BJ (cell line): ENCODE results near the gene CEP85. TPM values are rescaled to one million over a fixed set of nuclear protein-coding genes. Genes with fewer than 3 reads are reported as not detected.
A peak's percentile ranks its signal among the peaks of the same experiment; 100 is the strongest.

Source experiments
- CTCF ChIA-PET: fragments of 350-600 bp; formaldehyde crosslinking; extraction: SDS; loops from one replicate; lab custom pipeline; 2021; ENCODE audit warnings: antibody characterized with exemption, inconsistent platforms; lab: Yijun Ruan, JAX
- POLR2A ChIA-PET: fragments of 300-600 bp; sonication (Branson Sonifier 250); formaldehyde crosslinking; extraction: SDS; loops from one replicate; lab custom pipeline; 2021; ENCODE audit warnings: antibody characterized with exemption; lab: Charles Lee
- DNase-seq: peaks from one replicate; pipeline ENCODE4 v3.0.0-alpha.2; 2011; ENCODE audit warnings: low read depth
- H3K27me3 ChIP-seq: 2 replicates; pipeline ENCODE4 v1.6.0; 2011; ENCODE audit warnings: low read length; ENCODE audit not compliant: control insufficient read depth, insufficient read depth
- H3K36me3 ChIP-seq: 2 replicates; pipeline ENCODE4 v1.5.1; 2011; ENCODE audit warnings: low read length; ENCODE audit not compliant: control insufficient read depth, insufficient read depth
- H3K4me3 ChIP-seq: 2 replicates; pipeline ENCODE4 v1.5.1; 2011; ENCODE audit warnings: low read depth, mild to moderate bottlenecking, control low read depth, low read length
- polyA plus RNA-seq: library from polyadenylated mRNA; depleted of rRNA; stranded (reverse); fragments of >200 nt; gene quantifications from 2 replicates; pipeline ENCODE4 v1.2.3, GENCODE V29; 2011
- TF ChIP-seq, protein P1 (sequence below): IDR thresholded peaks from 2 replicates; pipeline ENCODE4 v1.5.1; 2011; ENCODE audit warnings: low read depth, mild to moderate bottlenecking, control low read depth, inconsistent platforms, low read length, moderate library complexity; ENCODE audit not compliant: insufficient read depth

Gene CEP85
- polyA plus RNA-seq, 1 experiment = 10.8 TPM

GRCh38 chr1:26285366-26286063 lies 51.5 kb downstream of the CEP85 start:
- ChIA-PET CTCF (interaction anchor here (0.7 to 5.0 kb wide), 16 partner anchors 8 to 132 kb away, joined by 3 to 37 read pairs (median 8); partner anchors contain the start of genes CEP85 and ZNF593), POLR2A (interaction anchor here (1.2 kb wide), 1 partner anchor 17 kb away, joined by 3 read pairs; no protein-coding TSS in a partner anchor)
- TF ChIP-seq, protein P1, sequence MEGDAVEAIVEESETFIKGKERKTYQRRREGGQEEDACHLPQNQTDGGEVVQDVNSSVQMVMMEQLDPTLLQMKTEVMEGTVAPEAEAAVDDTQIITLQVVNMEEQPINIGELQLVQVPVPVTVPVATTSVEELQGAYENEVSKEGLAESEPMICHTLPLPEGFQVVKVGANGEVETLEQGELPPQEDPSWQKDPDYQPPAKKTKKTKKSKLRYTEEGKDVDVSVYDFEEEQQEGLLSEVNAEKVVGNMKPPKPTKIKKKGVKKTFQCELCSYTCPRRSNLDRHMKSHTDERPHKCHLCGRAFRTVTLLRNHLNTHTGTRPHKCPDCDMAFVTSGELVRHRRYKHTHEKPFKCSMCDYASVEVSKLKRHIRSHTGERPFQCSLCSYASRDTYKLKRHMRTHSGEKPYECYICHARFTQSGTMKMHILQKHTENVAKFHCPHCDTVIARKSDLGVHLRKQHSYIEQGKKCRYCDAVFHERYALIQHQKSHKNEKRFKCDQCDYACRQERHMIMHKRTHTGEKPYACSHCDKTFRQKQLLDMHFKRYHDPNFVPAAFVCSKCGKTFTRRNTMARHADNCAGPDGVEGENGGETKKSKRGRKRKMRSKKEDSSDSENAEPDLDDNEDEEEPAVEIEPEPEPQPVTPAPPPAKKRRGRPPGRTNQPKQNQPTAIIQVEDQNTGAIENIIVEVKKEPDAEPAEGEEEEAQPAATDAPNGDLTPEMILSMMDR = 0 out of 2 replicates have a peak, but pooled peaks have one; percentile 23
- no peaks in the 10 kb centered on the region for H3K27me3 ChIP-seq
- DNase-seq = no peak
- no peak overlapping the region for H3K4me3 ChIP-seq
- H3K36me3 ChIP-seq = no peaks in the 10 kb centered on the region; the same call in 1 of the 2 replicates

GRCh38 chr1:26286064-26286416 lies 52.0 kb downstream of the CEP85 start:
- CTCF ChIA-PET = interaction anchor here (2.0 to 5.0 kb wide), 7 partner anchors 10 to 131 kb away, joined by 9 to 37 read pairs (median 12); partner anchors contain the start of gene CEP85
- POLR2A ChIA-PET = no interaction called here
- no peaks in the 10 kb centered on the region for H3K27me3 ChIP-seq

DNA sequence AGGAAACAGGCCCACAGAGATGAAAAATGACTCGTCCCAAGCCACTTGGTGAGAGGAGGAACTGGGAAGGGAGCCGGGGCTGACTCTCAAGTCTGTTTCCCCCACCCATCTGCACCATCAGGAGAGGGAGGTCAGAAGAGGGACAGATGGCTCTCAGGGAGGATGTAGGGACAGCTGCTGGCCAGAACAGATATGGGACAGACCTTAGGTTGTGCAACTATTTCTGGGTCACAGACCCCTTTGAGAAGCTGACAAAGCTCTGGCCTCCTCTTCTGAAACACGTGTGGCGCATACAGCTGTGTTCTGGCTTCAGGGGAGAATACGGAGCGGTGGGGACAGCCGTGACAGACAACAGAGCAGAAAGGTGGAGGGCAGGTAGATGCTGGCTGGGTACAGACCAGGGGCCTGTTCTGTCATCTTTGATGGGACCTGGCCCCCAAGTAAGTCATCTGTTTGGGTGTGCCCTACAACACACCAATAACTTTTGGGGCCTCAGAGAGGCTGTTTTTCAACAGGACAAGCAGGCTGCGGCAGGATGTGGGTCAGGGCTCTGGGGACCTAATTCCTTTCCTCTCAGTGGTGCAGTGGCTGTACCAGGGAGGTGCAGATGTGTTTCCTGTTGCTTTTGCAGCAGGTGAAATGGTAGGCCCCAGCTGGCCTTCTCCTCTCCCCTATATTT lies 53.2 kb downstream of the CEP85 start:
- no peaks in the 10 kb centered on the region; the same call in 1 of the 2 replicates for H3K36me3 ChIP-seq
- TF ChIP-seq, protein P1 = no peak
- DNase-seq = no peak
- CTCF ChIA-PET = interaction anchor here (0.5 to 5.0 kb wide), 5 partner anchors 8 to 278 kb away, joined by 3 to 37 read pairs (median 27); partner anchors contain the start of gene SH3BGRL3
- POLR2A ChIA-PET = no interaction called here
- H3K27me3 ChIP-seq = no peaks in the 10 kb centered on the region
- no peak overlapping the region for H3K4me3 ChIP-seq

More at GRCh38 chr1:26286064-26286416, 52.0 kb downstream of the CEP85 start:
- TF ChIP-seq, protein P1 = no peak
- H3K36me3 ChIP-seq = no peaks in the 10 kb centered on the region; the same call in 1 of the 2 replicates
- no peak for DNase-seq
- H3K4me3 ChIP-seq = no peak overlapping the region

DNA sequence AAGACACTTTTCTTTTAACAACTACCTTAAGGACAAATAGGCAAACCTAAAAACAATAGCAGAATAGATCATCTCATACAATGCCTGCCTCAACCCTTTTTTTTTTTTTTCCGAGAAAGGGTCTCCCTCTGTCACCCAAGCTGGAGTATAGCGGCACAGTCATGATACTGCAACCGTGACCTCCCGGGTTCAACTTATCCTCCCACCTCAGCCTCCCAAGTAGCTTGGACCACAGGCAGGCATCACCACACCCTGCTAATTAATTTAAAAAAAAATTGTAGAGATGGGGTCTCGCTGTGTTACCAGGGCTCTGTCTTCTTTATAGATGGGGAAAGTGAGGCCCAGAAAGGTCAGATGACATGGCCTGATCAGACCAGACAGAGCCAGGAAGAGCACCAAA lies 53.8 kb downstream of the CEP85 start:
- Histone ChIP-seq H3K4me3 (no peak overlapping the region), H3K27me3 (no peaks in the 10 kb centered on the region), H3K36me3 (no peaks in the 10 kb centered on the region; the same call in 1 of the 2 replicates)
- DNase-seq = no peak
- ChIA-PET POLR2A (no interaction called here), CTCF (interaction anchor here (2.0 to 5.0 kb wide), 2 partner anchors 8 to 12 kb away, joined by 8 to 32 read pairs; partner anchors contain the start of gene SH3BGRL3)
- TF ChIP-seq, protein P1 = no peak

GRCh38 chr1:26288311-26288941 lies 54.4 kb downstream of the CEP85 start:
- DNase-seq = no peak
- ChIA-PET POLR2A (no interaction called here), CTCF (interaction anchor here (0.7 to 5.0 kb wide), 6 partner anchors 9 to 75 kb away, joined by 3 to 32 read pairs (median 4); partner anchors contain the start of gene SH3BGRL3)
- Histone ChIP-seq H3K36me3 (no peaks in the 10 kb centered on the region; the same call in 1 of the 2 replicates), H3K27me3 (no peaks in the 10 kb centered on the region), H3K4me3 (no peak overlapping the region)
- TF ChIP-seq, protein P1 = no peak
